ENCODE data around the gene NUP62.
"Not testable (repeated sequence)": the region's sequence is repeated elsewhere in the genome, so short reads cannot be mapped to it uniquely, and the experiment has no call there.

NUP62 gene

DNA sequence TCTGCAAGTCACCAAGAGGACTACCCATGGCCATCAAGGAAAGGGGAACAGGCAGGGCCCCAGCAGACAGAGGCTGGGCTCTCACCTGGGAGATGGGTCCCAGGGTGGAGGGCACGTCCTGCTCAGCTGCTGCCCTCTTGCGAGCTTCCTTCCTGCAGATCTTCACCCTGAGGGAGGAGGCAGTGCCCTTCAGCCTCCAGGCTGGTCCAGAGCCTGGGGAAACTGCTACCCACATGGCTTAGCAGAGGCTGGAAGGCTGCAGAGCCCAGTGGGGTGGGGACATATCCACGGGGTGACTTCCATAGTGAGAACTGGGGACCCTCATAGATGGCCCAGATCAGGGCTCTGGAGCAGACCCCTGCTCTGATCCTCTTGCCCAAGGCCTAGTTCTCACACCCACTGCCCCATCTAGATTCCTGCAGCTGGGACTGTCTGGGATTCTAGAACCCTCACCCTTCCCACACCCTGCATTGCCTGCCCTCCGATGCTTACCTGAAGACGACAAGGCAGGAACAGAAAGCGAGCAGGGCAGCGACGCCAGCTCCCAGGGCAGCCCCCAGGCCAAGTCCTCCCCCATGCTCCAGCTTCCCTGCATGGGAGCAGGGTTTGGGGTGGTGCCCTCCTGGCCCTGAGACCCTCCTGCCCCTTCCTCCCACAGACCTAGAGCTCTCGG, 22.6 kb upstream of the NUP62 start:
- no peak for DNase-seq

DNA sequence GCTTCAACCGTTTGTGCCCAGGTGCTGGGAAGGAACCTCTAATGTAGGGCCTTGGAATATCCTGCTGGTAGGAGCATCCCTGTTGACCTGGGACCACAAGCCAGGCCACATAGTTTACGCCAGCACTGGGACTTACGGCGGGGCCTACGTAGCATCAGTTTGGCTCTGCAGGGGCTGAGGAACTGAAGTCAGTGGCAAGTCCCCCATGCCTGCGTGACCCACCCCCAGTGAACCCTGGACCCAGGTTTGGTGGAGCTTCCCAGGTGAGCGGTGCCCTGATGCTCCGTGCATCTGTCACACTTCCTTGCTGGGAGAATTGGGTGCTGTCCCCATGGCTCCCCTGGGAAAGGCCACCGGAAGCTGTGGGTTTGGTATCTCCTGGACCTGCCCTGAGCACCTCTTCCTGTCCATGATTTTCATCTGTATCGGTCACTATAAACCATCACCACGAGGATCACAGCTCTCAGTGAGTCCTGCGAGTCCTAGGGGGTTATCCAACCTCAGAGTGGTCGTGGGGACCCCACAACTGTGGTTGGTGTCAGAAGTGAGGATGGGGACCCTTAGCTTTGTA, 21.7 kb upstream of the NUP62 start:
- DNase-seq, result no peak

GRCh38 chr19:49950590-49950948, 21.3 kb upstream of the NUP62 start:
- no peak for DNase-seq

- DNase-seq, result no peak
These were observed 20.7 kb upstream of the NUP62 start for GRCh38 chr19:49949742-49950589.

DNA sequence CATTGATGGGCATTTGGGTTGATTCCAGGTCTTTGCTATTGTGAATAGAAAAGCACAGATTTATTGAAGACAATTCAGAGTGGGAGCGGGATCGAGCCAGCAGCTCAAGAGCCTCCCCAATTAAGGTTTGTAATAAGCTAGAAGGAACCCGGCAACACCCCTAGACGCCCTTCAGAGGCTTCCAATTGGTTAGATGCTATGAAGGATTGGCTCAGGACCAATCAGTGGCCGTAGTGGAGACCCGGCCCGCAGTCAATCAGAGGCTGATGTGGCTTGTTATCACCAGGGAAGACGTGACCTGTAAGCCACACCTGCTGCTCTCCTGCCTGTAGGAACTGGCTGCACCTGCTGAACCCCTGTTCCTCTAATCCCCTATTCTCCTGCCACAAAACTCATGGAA, 17.1 kb upstream of the NUP62 start:
- DNase-seq, result no peak

- peak; percentile 85 for DNase-seq
These were observed 15.3 kb upstream of the NUP62 start for GRCh38 chr19:49944567-49944966.

DNA sequence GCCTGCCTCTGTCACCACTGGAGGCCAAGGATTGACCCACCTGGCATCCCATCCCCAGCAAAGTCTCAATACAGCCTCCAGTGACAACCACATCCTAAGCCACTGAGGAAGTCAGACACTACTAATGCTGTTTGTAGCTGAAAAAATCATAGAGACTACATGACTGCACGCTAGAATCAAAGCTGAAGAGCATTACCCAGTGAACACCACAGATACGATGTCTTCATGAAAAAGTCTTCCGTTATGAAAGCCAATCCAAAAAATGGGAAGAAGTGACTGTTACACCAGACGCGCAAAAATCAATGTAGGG, 11.1 kb upstream of the NUP62 start:
- DNase-seq, result no peak

DNA sequence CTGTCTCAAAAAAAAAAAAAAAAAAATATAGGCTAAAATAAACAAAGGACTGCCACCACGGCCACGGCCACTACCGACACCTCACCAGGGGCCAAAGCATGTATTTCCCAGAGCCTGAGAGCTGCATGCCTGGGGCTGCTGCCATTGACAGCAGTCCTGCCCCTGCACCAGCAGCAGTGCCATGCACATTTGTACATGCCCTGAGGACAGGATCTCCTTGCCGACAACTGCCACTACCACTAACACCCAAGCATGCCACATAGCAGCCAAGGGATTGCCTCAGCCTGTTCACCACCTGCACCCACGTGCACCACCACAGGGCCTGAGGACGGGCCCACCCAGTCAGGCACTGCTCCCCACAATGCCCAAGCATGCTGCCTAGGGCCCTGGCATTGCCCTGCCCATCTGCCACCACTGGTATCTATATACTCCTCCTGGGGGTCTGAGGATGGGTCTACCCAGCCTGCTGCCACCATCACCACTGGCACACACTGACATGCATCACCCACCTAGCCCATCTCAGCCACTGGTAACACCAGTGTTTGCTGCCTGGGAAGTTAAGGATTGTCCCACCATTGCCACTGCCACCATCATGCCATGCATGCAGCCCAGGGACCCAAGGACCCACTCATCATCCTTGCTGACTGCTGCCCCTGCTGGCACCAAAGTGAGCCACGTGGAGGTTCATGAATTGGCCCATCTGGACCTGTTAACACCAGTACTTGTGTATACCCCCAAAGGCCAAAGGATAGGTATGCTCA, 10.6 kb upstream of the NUP62 start:
- no peak for DNase-seq

DNA sequence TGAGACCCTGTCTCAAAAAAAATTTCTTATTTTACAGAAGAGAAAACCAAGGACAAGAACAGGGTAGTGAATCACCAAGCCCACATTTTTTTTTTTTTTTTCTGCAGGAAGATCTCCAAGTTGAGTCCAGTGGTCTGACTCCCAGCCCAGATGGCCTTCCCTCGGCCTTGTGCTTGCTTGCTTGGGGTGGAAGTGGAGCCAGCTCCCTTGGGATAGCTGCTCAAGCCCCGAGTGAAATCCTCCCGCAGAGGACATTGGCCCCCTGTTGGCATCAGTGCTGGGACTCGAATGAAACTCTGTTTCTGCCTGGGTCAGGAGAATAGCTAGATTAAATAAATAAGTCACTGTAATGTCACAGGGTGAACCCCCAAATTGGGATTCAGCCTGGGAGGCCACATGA, 9.4 kb upstream of the NUP62 start:
- DNase-seq, result no peak

DNA sequence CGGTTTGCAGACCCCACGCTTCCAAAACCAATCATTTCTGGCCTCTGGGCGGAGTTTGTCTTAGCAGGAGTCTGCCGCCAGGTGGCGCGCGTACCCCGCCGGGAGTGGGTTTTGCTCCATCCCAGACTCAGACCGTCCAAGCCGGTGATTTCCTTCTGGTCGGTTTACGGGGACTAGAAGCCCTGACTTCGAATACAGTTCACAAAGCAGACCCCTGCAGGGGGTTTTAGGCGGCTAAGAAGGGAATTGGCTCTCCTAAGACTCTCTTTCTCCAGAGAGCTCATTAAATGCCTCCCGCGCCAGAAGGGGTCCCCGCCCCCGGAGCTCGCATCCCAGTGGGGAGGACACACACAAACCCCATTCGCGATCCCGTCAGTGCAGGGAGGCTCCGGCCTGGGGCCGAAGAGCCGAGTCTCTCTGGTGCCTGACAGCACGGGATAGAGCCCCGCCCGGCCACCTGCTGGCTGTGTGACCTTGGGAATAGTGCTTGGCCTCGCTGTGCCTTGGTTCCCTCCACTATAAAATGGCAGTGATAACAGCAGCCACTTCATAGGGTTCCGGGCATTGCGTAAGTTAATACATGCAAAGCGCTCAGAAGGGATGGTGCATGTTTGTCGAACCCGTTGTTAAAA, 8.6 kb upstream of the NUP62 start:
- DNase-seq, result peak; percentile 70

DNA sequence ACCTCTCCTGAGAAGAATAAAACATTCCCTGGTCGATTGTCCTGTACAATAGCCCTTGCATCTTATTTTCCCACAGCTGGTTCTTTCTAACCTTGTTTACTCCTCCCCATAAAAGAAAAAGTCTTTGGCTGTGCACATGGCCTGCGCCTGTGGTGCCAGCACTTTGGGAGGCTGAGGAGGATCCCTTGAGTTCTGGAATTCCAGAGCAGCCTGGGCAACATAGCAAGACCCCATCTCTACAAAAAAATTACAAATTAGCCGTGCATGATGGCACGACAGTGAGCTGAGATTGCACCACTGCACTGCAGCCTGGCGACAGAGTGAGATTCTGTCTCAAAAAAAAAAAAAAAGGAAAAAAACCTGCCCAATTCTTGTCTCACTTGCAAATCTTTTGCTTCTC, 7.2 kb upstream of the NUP62 start:
- no peak for DNase-seq

GRCh38 chr19:49933643-49934042, 4.3 kb upstream of the NUP62 start:
- DNase-seq, result no peak

- no peak for DNase-seq
These were observed 3.4 kb upstream of the NUP62 start for GRCh38 chr19:49932731-49933131.

DNA sequence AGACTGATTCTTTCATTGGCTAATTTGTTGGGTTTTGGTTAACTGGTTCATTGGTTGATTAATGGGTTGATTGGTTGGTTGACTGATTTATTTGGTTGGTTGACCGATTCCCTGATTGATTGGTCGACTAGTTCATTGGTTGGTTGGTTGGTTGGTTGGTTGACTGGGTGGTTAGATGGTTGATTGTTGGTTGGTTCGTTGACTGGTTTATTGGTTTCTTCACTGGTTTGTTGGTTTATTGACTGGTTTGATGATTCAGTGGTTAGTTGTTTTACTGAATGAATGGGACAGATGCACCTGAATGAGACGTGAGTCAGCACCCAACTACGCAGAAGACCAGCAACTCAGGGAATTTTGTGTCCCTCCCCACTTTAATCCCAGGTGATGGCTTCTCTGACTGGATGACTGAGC, 2.7 kb upstream of the NUP62 start:
- no peak for DNase-seq

- DNase-seq, result no peak
These were observed 2.2 kb upstream of the NUP62 start for GRCh38 chr19:49931293-49932040.

DNA sequence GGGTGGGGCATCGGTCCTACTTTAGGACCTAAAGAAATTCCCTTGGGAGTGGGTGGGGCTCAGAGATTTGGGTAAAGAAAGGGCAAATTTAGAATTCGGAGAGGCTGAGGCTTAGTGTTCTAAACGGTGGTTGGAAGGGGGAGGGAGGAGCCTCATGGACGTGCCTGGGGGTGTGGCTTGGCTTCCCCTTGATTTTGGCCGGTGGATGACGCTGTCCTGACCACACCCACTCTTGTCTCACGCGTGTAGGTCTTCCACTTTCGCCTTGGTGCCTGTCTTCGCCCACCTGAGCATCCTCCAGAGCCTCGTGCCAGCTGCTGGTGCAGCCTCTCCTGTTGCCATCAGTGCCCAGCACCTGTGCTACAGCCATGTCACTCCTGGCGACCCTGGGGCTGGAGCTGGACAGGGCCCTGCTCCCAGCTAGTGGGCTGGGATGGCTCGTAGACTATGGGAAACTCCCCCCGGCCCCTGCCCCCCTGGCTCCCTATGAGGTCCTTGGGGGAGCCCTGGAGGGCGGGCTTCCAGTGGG, 1.2 kb upstream of the NUP62 start:
- DNase-seq, result peak; percentile 55

GRCh38 chr19:49929611-49930482, 543 bp upstream of the NUP62 start:
- peak; percentile 95 for DNase-seq

- DNase-seq, result no peak
These were observed 1.6 kb downstream of the NUP62 start for GRCh38 chr19:49927526-49928264.

DNA sequence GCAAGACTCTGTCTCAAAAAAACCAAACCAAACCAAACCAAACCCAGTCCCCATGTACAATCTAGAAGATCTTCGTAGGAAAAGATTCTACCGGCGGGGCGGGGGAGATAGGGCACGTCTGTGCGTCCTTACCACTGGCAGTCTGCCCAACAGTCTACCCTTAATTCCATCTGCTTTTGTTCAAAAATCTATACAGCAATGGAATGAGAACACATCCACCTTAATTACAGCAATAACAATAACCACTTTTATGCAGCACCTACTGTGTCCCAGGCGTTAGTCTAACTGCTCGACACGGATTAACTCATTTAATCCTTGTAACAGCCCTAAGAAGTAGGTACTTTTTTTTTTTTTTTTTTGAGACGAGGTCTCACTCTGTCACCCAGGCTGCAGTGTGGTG, 2.8 kb downstream of the NUP62 start:
- no peak for DNase-seq

DNA sequence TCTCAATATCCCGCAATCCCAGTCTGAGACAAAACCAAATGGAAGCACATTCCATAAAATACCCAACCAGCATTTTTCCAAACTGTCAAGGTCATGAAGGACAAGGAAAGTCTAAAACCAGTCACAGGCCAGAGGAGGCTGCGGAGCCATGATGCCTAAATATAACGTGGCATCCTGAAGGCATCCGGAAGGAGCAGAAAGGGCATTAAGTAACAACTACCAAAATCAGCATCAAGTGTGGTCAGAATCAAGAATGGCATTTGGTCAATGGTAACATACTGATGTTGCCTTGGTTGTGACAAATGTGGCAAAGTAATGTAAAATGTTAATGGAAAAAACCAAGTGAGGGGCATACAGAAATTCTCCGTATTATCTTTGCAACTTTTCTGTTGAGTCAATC, 3.8 kb downstream of the NUP62 start:
- DNase-seq, result no peak

DNA sequence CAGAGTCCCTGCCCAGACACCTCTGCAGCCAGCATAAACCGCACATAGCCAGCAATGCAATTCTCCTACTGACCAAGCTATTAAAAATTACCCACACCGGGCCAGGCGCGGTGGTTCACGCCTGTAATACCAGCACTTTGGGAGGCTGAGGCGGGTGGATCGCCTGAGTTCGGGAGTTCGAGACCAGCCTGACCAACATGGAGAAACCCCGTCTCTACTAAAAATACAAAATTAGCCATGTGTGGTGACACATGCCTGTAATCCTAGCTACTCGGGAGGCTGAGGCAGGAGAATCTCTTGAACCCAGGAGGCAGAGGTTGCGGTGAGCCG, 4.5 kb downstream of the NUP62 start:
- not testable (repeated sequence) for DNase-seq

Data from inflammatory macrophage treated with lipopolysaccharide for 4 hours (primary cell).